Lower lobe of right lung (tissue), 2 donors: ENCODE data around the gene SMAD5. TPM values are rescaled to one million over a fixed set of nuclear protein-coding genes. Genes with fewer than 3 reads are reported as not detected.

Source experiments
- ATAC-seq, 2 donors: fragments of 200-7000 bp; cut with Tn5 transposase; one replicate each; pipeline ENCODE4 v1.9.1; 2020 to 2022; ENCODE audit warnings: mild to moderate bottlenecking in 2 of 2, moderate library complexity in 2 of 2
- DNase-seq: peaks from one replicate; pipeline ENCODE4 v3.0.0-alpha.2; 2020
- H3K27ac ChIP-seq: fragments of 200-600 bp; one replicate; pipeline ENCODE4 v1.8.0; 2022
- H3K27me3 ChIP-seq: fragments of 200-600 bp; one replicate; pipeline ENCODE4 v1.8.0; 2022; ENCODE audit warnings: low read depth
- H3K36me3 ChIP-seq: fragments of 200-600 bp; one replicate; pipeline ENCODE4 v1.8.0; 2022; ENCODE audit warnings: mild to moderate bottlenecking
- H3K4me1 ChIP-seq: fragments of 200-600 bp; one replicate; pipeline ENCODE4 v1.8.0; 2022
- H3K4me3 ChIP-seq: fragments of 200-600 bp; one replicate; pipeline ENCODE4 v1.8.0; 2022; ENCODE audit warnings: mild to moderate bottlenecking
- H3K9me3 ChIP-seq: fragments of 200-600 bp; one replicate; pipeline ENCODE4 v1.8.0; 2022
- intact Hi-C: fragments of 100-400 bp; cut with DNase I; formaldehyde crosslinking; loops from one replicate; pipeline ENCODE4 v1.11.0; 2022
- total RNA-seq: library from RNA; stranded (reverse); fragmentation: NEBNext Ultra II Directional; extraction: Animal tissue kit (Norgen Biotek cat#: 25700); gene quantifications from one replicate; pipeline ENCODE4 v1.2.1, GENCODE V29; 2021
- TF ChIP-seq, protein P1 (sequence below): fragments of 200-600 bp; IDR thresholded peaks from one replicate; pipeline ENCODE4 v1.8.0; 2022; ENCODE audit warnings: antibody characterized with exemption, mild to moderate bottlenecking
- donor health status: DM: no; HTN: yes; CAD: no; lungs with severe emphysema.

The SMAD5 gene
- total RNA-seq, 1 donor from 2014 or later: 61.9 TPM

DNA sequence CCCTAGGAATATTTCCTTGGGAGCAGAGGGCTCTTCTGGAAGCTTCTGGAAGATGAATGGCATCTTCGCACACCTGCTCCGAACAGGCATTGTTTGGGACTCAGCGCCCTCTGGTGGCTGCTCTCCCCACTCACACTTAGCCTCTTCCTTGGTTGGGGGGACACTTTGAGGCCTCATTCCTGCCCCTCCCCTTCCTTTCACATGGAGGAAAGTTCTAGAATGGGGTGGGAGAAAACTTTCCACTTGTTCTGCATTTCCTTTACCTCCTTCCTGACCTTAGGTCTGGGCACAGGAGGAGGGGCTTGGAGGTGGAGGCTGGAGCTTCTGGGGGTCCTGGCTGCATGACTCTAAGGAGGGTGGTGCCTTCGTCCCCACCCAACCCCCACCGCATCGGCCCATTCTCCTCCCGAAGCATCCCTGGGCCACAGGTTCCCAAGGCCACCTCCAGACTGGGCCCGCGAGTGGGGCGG is 79.6 kb downstream of the SMAD5 start:
- Histone ChIP-seq H3K4me3 (no peak overlapping the region), H3K36me3 (no peaks in the 10 kb centered on the region), H3K9me3 (no peaks in the 10 kb centered on the region), H3K27me3 (peaks cover 19% of the 10 kb centered on the region), H3K27ac (no peak overlapping the region), H3K4me1 (no peaks in the 10 kb centered on the region)
- DNase-seq (peak; percentile 53), ATAC-seq (peak; percentile 50 to 58)
- intact Hi-C loops: loop anchor here (5.0 kb wide), 1 partner anchor 325 kb away; no protein-coding TSS in a partner anchor
- TF ChIP-seq, protein P1, sequence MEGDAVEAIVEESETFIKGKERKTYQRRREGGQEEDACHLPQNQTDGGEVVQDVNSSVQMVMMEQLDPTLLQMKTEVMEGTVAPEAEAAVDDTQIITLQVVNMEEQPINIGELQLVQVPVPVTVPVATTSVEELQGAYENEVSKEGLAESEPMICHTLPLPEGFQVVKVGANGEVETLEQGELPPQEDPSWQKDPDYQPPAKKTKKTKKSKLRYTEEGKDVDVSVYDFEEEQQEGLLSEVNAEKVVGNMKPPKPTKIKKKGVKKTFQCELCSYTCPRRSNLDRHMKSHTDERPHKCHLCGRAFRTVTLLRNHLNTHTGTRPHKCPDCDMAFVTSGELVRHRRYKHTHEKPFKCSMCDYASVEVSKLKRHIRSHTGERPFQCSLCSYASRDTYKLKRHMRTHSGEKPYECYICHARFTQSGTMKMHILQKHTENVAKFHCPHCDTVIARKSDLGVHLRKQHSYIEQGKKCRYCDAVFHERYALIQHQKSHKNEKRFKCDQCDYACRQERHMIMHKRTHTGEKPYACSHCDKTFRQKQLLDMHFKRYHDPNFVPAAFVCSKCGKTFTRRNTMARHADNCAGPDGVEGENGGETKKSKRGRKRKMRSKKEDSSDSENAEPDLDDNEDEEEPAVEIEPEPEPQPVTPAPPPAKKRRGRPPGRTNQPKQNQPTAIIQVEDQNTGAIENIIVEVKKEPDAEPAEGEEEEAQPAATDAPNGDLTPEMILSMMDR: peak; percentile 90

DNA sequence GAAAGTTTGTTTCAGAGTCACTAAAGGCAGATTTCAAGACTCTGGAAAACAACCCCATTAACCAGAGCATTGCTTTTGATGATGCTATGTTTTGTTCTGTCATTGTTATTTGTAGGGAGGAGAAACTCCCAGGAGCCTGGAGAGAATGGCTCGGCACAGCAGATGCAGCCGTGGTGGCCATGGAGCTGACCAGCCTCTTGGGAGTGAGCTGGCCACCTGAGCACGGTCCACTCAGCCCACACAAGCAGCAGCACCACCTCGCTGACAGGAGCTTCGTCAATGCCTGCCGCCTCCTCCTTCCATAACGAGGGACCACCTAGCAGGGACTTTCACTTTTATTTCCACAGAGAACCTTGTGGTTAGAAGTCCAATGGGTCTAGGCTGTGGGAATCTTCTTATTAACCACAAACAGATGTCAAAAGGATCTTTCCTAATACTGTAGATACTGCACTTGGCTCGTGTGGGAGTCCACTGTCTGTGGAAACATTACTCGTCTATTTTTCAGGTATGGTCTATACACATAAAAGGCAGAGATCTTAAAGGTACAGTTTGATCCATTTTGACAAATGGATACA is 81.4 kb downstream of the SMAD5 start:
- Histone ChIP-seq H3K27ac (no peak overlapping the region), H3K9me3 (no peaks in the 10 kb centered on the region), H3K4me3 (no peak overlapping the region), H3K36me3 (no peaks in the 10 kb centered on the region), H3K27me3 (peaks cover 19% of the 10 kb centered on the region), H3K4me1 (no peaks in the 10 kb centered on the region)
- intact Hi-C loops: loop anchor here (5.0 kb wide), 1 partner anchor 327 kb away; no protein-coding TSS in a partner anchor
- DNase-seq (no peak), ATAC-seq (no peak)
- TF ChIP-seq, protein P1: no peak

DNA sequence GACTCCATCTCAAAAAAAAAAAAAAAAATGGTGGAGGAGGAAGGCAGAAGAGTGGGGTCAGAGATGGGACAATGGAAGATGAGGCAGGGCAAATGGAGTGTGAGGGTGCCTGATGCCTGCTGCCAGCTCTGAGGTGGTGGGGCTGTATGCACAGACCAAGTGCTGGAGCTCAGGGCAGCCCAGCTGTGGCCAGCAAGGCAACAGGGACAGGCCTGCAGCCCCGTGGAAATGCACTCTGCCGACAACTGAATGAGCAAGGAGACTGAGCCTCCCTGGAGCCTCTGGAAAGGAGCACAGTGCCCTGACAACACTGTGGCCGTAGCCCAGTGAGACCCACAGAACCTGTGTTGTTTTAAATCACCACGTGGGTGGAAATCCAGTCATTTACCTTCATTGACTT is 83.2 kb downstream of the SMAD5 start:
- ATAC-seq (no peak), DNase-seq (no peak)
- H3K27ac ChIP-seq: no peak overlapping the region
- no peaks in the 10 kb centered on the region for H3K4me1 ChIP-seq
- H3K9me3 ChIP-seq: no peaks in the 10 kb centered on the region
- no peaks in the 10 kb centered on the region for H3K36me3 ChIP-seq
- no peak overlapping the region for H3K4me3 ChIP-seq
- intact Hi-C loops: no loop called here
- H3K27me3 ChIP-seq: peaks cover 14% of the 10 kb centered on the region
- TF ChIP-seq, protein P1: no peak

DNA sequence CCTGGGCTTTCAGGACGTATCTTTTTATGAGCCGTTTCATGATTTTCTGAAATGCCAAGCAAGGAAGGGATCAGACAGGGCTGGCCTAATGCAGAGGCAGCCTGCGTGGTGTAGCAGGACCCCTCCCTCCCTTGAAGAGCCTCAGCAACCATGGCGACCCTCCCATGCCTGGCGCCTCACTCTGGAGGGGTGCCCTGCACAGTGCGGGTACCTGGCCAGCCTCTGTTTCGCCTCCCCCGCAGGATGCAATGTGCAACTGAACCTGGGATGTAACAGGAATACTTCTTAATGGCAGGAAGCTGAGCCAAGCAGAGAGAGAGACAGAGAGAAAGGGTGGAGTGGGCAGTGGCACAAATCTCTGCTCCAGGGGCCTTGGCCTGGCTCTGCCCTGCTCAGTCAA is 83.6 kb downstream of the SMAD5 start:
- ATAC-seq (no peak), DNase-seq (no peak)
- no peaks in the 10 kb centered on the region for H3K9me3 ChIP-seq
- intact Hi-C loops: no loop called here
- H3K36me3 ChIP-seq: no peaks in the 10 kb centered on the region
- no peak overlapping the region for H3K27ac ChIP-seq
- H3K27me3 ChIP-seq: peaks cover 12% of the 10 kb centered on the region
- no peak overlapping the region for H3K4me3 ChIP-seq
- TF ChIP-seq, protein P1: no peak
- H3K4me1 ChIP-seq: no peaks in the 10 kb centered on the region

DNA sequence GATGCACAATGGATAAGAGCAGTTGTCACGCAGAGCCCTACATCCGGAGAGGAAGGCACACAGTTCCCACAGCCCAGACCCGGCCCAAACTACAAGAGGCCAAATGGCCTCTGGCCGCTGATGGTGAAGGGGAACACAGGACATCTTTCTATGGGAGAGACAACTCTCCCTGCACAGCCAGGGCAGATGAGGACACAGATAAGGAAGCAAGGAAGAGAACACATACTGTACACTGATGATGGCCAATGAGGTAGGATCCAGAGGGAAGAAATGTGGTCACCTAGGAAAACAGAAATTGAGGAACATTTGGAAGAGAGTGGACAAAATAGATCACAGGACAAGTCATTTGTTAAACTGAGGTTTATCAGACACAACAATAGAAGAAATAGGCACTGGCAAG is 88.7 kb downstream of the SMAD5 start:
- ATAC-seq (no peak), DNase-seq (no peak)
- H3K27ac ChIP-seq: no peak overlapping the region
- no peaks in the 10 kb centered on the region for H3K36me3 ChIP-seq
- no peak overlapping the region for H3K4me3 ChIP-seq
- H3K27me3 ChIP-seq: no peaks in the 10 kb centered on the region
- no peaks in the 10 kb centered on the region for H3K4me1 ChIP-seq
- TF ChIP-seq, protein P1: no peak
- H3K9me3 ChIP-seq: no peaks in the 10 kb centered on the region
- intact Hi-C loops: no loop called here
